Astrocyte (in vitro differentiated cells and primary cell): ENCODE results near the gene ZNF805. TPM values are rescaled to one million over a fixed set of nuclear protein-coding genes. Genes with fewer than 3 reads are reported as not detected.
"Not testable (repeated sequence)": the region's sequence is repeated elsewhere in the genome, so short reads cannot be mapped to it uniquely, and the experiment has no call there.

Source experiments
- DNase-seq: peaks from one replicate; pipeline ENCODE4 v3.0.0-alpha.2; 2010; ENCODE audit warnings: low read depth
- FAIRE-seq: peaks from 2 replicates; lab custom pipeline; 2011; peaks lifted over from hg19 to GRCh38; lab: Jason Lieb, UNC
- H2AFZ ChIP-seq: 2 replicates; pipeline ENCODE4 v1.6.0; 2012; ENCODE audit warnings: low read depth, low read length, inconsistent platforms
- H3K27ac ChIP-seq: 2 replicates; pipeline ENCODE4 v1.5.1; 2011; ENCODE audit warnings: low read depth, low read length, inconsistent platforms
- H3K27me3 ChIP-seq: 2 replicates; pipeline ENCODE4 v1.6.0; 2011; ENCODE audit warnings: low read length, inconsistent platforms; ENCODE audit not compliant: insufficient read depth
- H3K36me3 ChIP-seq: 2 replicates; pipeline ENCODE4 v1.5.1; 2011; ENCODE audit warnings: low read length, inconsistent platforms; ENCODE audit not compliant: insufficient read depth
- H3K4me1 ChIP-seq: 2 replicates; pipeline ENCODE4 v1.5.1; 2011; ENCODE audit warnings: low read length, inconsistent platforms; ENCODE audit not compliant: insufficient read depth
- H3K4me2 ChIP-seq: 2 replicates; pipeline ENCODE4 v1.6.0; 2012; ENCODE audit warnings: low read length, inconsistent platforms
- H3K4me3 ChIP-seq: 2 replicates; pipeline ENCODE4 v1.5.1; 2011; ENCODE audit warnings: low read depth, mild to moderate bottlenecking, low read length, inconsistent platforms; ENCODE audit not compliant: insufficient read depth
- H3K79me2 ChIP-seq: 2 replicates; pipeline ENCODE4 v1.6.0; 2012; ENCODE audit warnings: mild to moderate bottlenecking, low read length, inconsistent platforms; ENCODE audit not compliant: insufficient read depth
- H3K9ac ChIP-seq: 2 replicates; pipeline ENCODE4 v1.6.0; 2012; ENCODE audit warnings: mild to moderate bottlenecking, low read length, inconsistent platforms
- H3K9me3 ChIP-seq: 2 replicates; pipeline ENCODE4 v1.5.1; 2012; ENCODE audit warnings: low read depth, mild to moderate bottlenecking, low read length, inconsistent platforms; ENCODE audit not compliant: insufficient read depth
- H4K20me1 ChIP-seq: 2 replicates; pipeline ENCODE4 v1.6.0; 2012; ENCODE audit warnings: low read length, inconsistent platforms; ENCODE audit not compliant: insufficient read depth
- H3K27ac Mint-ChIP-seq: one replicate; pipeline ENCODE4 v1.8.0; 2021; ENCODE audit warnings: mild to moderate bottlenecking, mixed read lengths; ENCODE audit not compliant: unreplicated experiment
- H3K27me3 Mint-ChIP-seq: one replicate; pipeline ENCODE4 v1.8.0; 2021; ENCODE audit warnings: low read depth, mixed read lengths; ENCODE audit not compliant: unreplicated experiment
- H3K36me3 Mint-ChIP-seq: one replicate; pipeline ENCODE4 v1.8.0; 2021; ENCODE audit warnings: low read depth, mixed read lengths; ENCODE audit not compliant: unreplicated experiment
- H3K4me1 Mint-ChIP-seq: one replicate; pipeline ENCODE4 v1.8.0; 2021; ENCODE audit warnings: low read depth, mixed read lengths; ENCODE audit not compliant: unreplicated experiment
- H3K4me3 Mint-ChIP-seq: one replicate; pipeline ENCODE4 v1.8.0; 2021; ENCODE audit warnings: mild to moderate bottlenecking, moderate library complexity, mixed read lengths; ENCODE audit not compliant: unreplicated experiment
- H3K9me3 Mint-ChIP-seq: one replicate; pipeline ENCODE4 v1.8.0; 2021; ENCODE audit warnings: mild to moderate bottlenecking, mixed read lengths; ENCODE audit not compliant: unreplicated experiment
- CTCF ChIP-seq: IDR thresholded peaks from 2 replicates; pipeline ENCODE4 v1.5.1; 2011; ENCODE audit warnings: low read depth, mild to moderate bottlenecking, inconsistent platforms, low read length, moderate library complexity; ENCODE audit not compliant: insufficient read depth
- EZH2 ChIP-seq: IDR thresholded peaks from 2 replicates; pipeline ENCODE4 v1.6.1; 2012; ENCODE audit warnings: mild to moderate bottlenecking, low read length, inconsistent platforms; ENCODE audit not compliant: insufficient read depth
- total RNA-seq: library from RNA; stranded (reverse); gene quantifications from 2 replicates; pipeline ENCODE4 v1.2.1, GENCODE V29; 2021

ZNF805 gene
- total RNA-seq, 1 donor from 2014 or later: 21.7 TPM

- Histone ChIP-seq H3K4me2 (no peak overlapping the region), H3K36me3 (peaks cover 47% of the 10 kb centered on the region), H2AFZ (no peak overlapping the region), H3K79me2 (peaks cover 41% of the 10 kb centered on the region), H3K4me1 (no peaks in the 10 kb centered on the region), H3K9me3 (peaks cover 13% of the 10 kb centered on the region), H3K27me3 (no peaks in the 10 kb centered on the region), H3K9ac (no peak overlapping the region), H3K4me3 (no peak overlapping the region), H4K20me1 (peaks cover 8% of the 10 kb centered on the region), H3K27ac (no peak overlapping the region)
- FAIRE-seq (no peak), DNase-seq (no peak)
- no peak for TF ChIP-seq EZH2
- TF ChIP-seq CTCF: no peak
- Mint-ChIP-seq H3K4me3 (no peak overlapping the region), H3K27me3 (no peaks in the 10 kb centered on the region), H3K9me3 (peaks cover 7% of the 10 kb centered on the region), H3K4me1 (peaks cover 7% of the 10 kb centered on the region), H3K27ac (no peak overlapping the region), H3K36me3 (peaks cover 48% of the 10 kb centered on the region)
These were observed 8.9 kb downstream of the ZNF805 start for GRCh38 chr19:57249329-57249728.

GRCh38 chr19:57253767-57254166, 13.3 kb downstream of the ZNF805 start:
- H4K20me1 ChIP-seq, H3K9ac ChIP-seq, DNase-seq, H3K9me3 Mint-ChIP-seq, H3K4me3 ChIP-seq, H3K4me3 Mint-ChIP-seq, H3K27ac ChIP-seq, H2AFZ ChIP-seq, FAIRE-seq, H3K4me2 ChIP-seq, H3K27me3 ChIP-seq, H3K4me1 ChIP-seq, H3K27me3 Mint-ChIP-seq, H3K4me1 Mint-ChIP-seq: not testable (repeated sequence)
- peaks cover 38% of the 10 kb centered on the region for H3K36me3 ChIP-seq
- H3K27ac Mint-ChIP-seq: peak overlapping the region; percentile 79
- peaks cover 44% of the 10 kb centered on the region for H3K36me3 Mint-ChIP-seq
- H3K9me3 ChIP-seq: peaks cover 16% of the 10 kb centered on the region
- H3K79me2 ChIP-seq: peaks cover 38% of the 10 kb centered on the region

- no peak for FAIRE-seq
- H3K27ac ChIP-seq: no peak overlapping the region
- Mint-ChIP-seq H3K27ac (no peak overlapping the region), H3K36me3 (peaks cover 15% of the 10 kb centered on the region), H3K27me3 (no peaks in the 10 kb centered on the region), H3K4me3 (no peak overlapping the region), H3K4me1 (no peaks in the 10 kb centered on the region), H3K9me3 (no peaks in the 10 kb centered on the region)
- no peak overlapping the region for H3K9ac ChIP-seq
- DNase-seq: no peak
- H2AFZ ChIP-seq: no peak overlapping the region
- peaks cover 8% of the 10 kb centered on the region for H3K36me3 ChIP-seq
- H3K27me3 ChIP-seq: no peaks in the 10 kb centered on the region
- peaks cover 13% of the 10 kb centered on the region for H4K20me1 ChIP-seq
- no peak overlapping the region for H3K4me2 ChIP-seq
- no peaks in the 10 kb centered on the region for H3K9me3 ChIP-seq
- H3K4me3 ChIP-seq: no peak overlapping the region
- no peak for TF ChIP-seq EZH2
- TF ChIP-seq CTCF: no peak
- peaks cover 12% of the 10 kb centered on the region for H3K79me2 ChIP-seq
- no peaks in the 10 kb centered on the region for H3K4me1 ChIP-seq
These were observed 21.6 kb downstream of the ZNF805 start for GRCh38 chr19:57262044-57262443.
